A673 (cell line): ENCODE measurements around the gene AURKA. TPM values are rescaled to one million over a fixed set of nuclear protein-coding genes. Genes with fewer than 3 reads are reported as not detected.

Experiments
- BruUV-seq: library from RNA; stranded (reverse); fragments of 400-500 nt; replicated peaks from 2 replicates; lab custom pipeline; 2021; lab: Mats Ljungman, UMichigan
- CTCF ChIA-PET: fragments of 300-600 bp; sonication (Branson Sonifier 250); formaldehyde crosslinking; loops from one replicate; lab custom pipeline; 2022; ENCODE audit warnings: antibody characterized with exemption; lab: Charles Lee
- POLR2A ChIA-PET: fragments of 300-600 bp; sonication (Branson Sonifier 250); formaldehyde crosslinking; loops from one replicate; lab custom pipeline; 2022; ENCODE audit warnings: antibody characterized with exemption; ENCODE audit not compliant: low non-redundant PET; lab: Charles Lee
- DNase-seq: peaks from one replicate; pipeline ENCODE4 v3.0.0-alpha.2; 2015; ENCODE audit warnings: low spot score
- H3K27ac ChIP-seq: fragments of 200-600 bp; sonication (generic); 2 replicates; pipeline ENCODE4 v1.5.1; 2016; ENCODE audit warnings: mixed run types, low read depth, mild to moderate bottlenecking, mixed read lengths, antibody characterized with exemption, low read length; ENCODE audit not compliant: poor library complexity, severe bottlenecking
- H3K27me3 ChIP-seq: fragments of 200-600 bp; sonication (generic); replicated peaks from 2 replicates; pipeline ENCODE4 v1.6.1; 2017; ENCODE audit warnings: mixed run types, low read depth, mild to moderate bottlenecking, mixed read lengths, antibody characterized with exemption, low read length; ENCODE audit not compliant: insufficient read depth, poor library complexity
- H3K36me3 ChIP-seq: fragments of 200-600 bp; sonication (generic); 2 replicates; pipeline ENCODE4 v1.6.1; 2016; ENCODE audit warnings: mixed run types, mild to moderate bottlenecking, mixed read lengths, antibody characterized with exemption, low read length; ENCODE audit not compliant: insufficient read depth, poor library complexity, severe bottlenecking
- H3K4me1 ChIP-seq: fragments of 200-600 bp; sonication (generic); 2 replicates; pipeline ENCODE4 v1.6.1; 2017; ENCODE audit warnings: mixed run types, mild to moderate bottlenecking, mixed read lengths, antibody characterized with exemption, low read length; ENCODE audit not compliant: insufficient read depth, poor library complexity, severe bottlenecking
- H3K4me3 ChIP-seq: fragments of 200-600 bp; sonication (generic); 2 replicates; pipeline ENCODE4 v1.5.1; 2016; ENCODE audit warnings: low read depth, mixed run types, mild to moderate bottlenecking, mixed read lengths, low read length; ENCODE audit not compliant: poor library complexity, severe bottlenecking
- H3K9me3 ChIP-seq: fragments of 200-600 bp; sonication (generic); 2 replicates; pipeline ENCODE4 v1.6.1; 2016; ENCODE audit warnings: mixed run types, low read depth, mild to moderate bottlenecking, mixed read lengths, antibody characterized with exemption, low read length; ENCODE audit not compliant: poor library complexity, severe bottlenecking
- CTCF ChIP-seq: fragments of 300-800, 200-600 bp; sonication (generic); conservative IDR thresholded peaks from 2 replicates; pipeline ENCODE4 v1.5.1; 2017; ENCODE audit warnings: low read depth, mild to moderate bottlenecking, antibody characterized with exemption, low read length, moderate library complexity, mixed read lengths
- EZH2 ChIP-seq: fragments of 200-600 bp; sonication (generic); IDR thresholded peaks from 2 replicates; pipeline ENCODE4 v1.6.1; 2017; ENCODE audit warnings: borderline replicate concordance, low read depth, mild to moderate bottlenecking, mixed read lengths, antibody characterized with exemption, low read length; ENCODE audit not compliant: poor library complexity, severe bottlenecking
- intact Hi-C: fragments of 100-400 bp; cut with micrococcal nuclease; formaldehyde crosslinking; loops from one replicate; pipeline ENCODE4 v1.10.0; 2022; ENCODE audit not compliant: unreplicated experiment
- total RNA-seq: library from RNA; stranded (reverse); gene quantifications from 2 replicates; pipeline ENCODE4 v1.2.3, GENCODE V29; 2021

The AURKA gene
- total RNA-seq, 1 experiment from 2014 or later: 105 TPM

- intact Hi-C loops: no loop called here
- POLR2A ChIA-PET: no interaction called here
- BruUV-seq: no TSS peak
- DNase-seq: no peak
- CTCF ChIA-PET: no interaction called here
- TF ChIP-seq EZH2 (no peak), CTCF (no peak)
- no peaks in the 10 kb centered on the region for H3K9me3 ChIP-seq
- no peaks in the 10 kb centered on the region for H3K4me1 ChIP-seq
- H3K27me3 ChIP-seq: no peaks in the 10 kb centered on the region
- no peaks in the 10 kb centered on the region for H3K36me3 ChIP-seq
- no peak overlapping the region for H3K27ac ChIP-seq
- H3K4me3 ChIP-seq: no peak overlapping the region
Observed at GRCh38 chr20:56438284-56438683, 46.3 kb upstream of the AURKA start.

- CTCF ChIA-PET: no interaction called here
Observed at GRCh38 chr20:56437196-56437960, 45.4 kb upstream of the AURKA start.

GRCh38 chr20:56433880-56434255, 41.9 kb upstream of the AURKA start:
- no peaks in the 10 kb centered on the region for H3K27me3 ChIP-seq
- no peak for DNase-seq
- ChIA-PET POLR2A (no interaction called here), CTCF (no interaction called here)
- BruUV-seq: no TSS peak
- intact Hi-C loops: no loop called here
- no peak for TF ChIP-seq EZH2
- no peak for TF ChIP-seq CTCF
- H3K27ac ChIP-seq: no peak overlapping the region
- no peak overlapping the region for H3K4me3 ChIP-seq
- H3K9me3 ChIP-seq: no peaks in the 10 kb centered on the region
- no peaks in the 10 kb centered on the region for H3K36me3 ChIP-seq
- no peaks in the 10 kb centered on the region for H3K4me1 ChIP-seq

More at GRCh38 chr20:56437196-56437960, 45.4 kb upstream of the AURKA start:
- H3K4me1 ChIP-seq: no peaks in the 10 kb centered on the region
- H3K4me3 ChIP-seq: no peak overlapping the region
- no peaks in the 10 kb centered on the region for H3K9me3 ChIP-seq
- TF ChIP-seq CTCF (no peak), EZH2 (no peak)
- no TSS peak for BruUV-seq
- intact Hi-C loops: no loop called here
- DNase-seq: no peak
- POLR2A ChIA-PET: no interaction called here
- H3K36me3 ChIP-seq: no peaks in the 10 kb centered on the region
- H3K27ac ChIP-seq: no peak overlapping the region
- no peaks in the 10 kb centered on the region for H3K27me3 ChIP-seq
